ENCODE measurements around the gene ARHGDIB. TPM values are rescaled to one million over a fixed set of nuclear protein-coding genes. Genes with fewer than 3 reads are reported as not detected.

The ARHGDIB gene
- total and polyA plus RNA-seq, 2 experiments from 2014 or later, result 0.89 TPM; not detected in 1

DNA sequence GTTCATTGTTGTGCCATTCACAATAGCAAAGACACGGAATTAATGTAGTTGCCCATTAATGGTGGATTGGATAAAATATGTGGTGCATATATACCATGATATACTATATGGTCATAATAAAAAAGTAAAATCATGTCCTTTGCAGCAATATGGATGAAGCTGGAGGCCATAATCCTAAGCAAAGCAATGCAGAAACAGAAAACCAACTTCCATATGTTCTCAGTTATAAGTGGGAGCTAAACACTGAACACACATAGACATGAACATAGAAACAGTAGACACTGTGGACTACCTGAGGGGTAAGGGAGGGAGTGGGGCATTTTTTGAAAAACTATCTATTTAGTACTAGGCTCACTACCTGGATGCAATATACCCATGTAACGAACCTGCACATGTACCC lies 20.0 kb downstream of the ARHGDIB start (continued):
- TF ChIP-seq, protein P1, sequence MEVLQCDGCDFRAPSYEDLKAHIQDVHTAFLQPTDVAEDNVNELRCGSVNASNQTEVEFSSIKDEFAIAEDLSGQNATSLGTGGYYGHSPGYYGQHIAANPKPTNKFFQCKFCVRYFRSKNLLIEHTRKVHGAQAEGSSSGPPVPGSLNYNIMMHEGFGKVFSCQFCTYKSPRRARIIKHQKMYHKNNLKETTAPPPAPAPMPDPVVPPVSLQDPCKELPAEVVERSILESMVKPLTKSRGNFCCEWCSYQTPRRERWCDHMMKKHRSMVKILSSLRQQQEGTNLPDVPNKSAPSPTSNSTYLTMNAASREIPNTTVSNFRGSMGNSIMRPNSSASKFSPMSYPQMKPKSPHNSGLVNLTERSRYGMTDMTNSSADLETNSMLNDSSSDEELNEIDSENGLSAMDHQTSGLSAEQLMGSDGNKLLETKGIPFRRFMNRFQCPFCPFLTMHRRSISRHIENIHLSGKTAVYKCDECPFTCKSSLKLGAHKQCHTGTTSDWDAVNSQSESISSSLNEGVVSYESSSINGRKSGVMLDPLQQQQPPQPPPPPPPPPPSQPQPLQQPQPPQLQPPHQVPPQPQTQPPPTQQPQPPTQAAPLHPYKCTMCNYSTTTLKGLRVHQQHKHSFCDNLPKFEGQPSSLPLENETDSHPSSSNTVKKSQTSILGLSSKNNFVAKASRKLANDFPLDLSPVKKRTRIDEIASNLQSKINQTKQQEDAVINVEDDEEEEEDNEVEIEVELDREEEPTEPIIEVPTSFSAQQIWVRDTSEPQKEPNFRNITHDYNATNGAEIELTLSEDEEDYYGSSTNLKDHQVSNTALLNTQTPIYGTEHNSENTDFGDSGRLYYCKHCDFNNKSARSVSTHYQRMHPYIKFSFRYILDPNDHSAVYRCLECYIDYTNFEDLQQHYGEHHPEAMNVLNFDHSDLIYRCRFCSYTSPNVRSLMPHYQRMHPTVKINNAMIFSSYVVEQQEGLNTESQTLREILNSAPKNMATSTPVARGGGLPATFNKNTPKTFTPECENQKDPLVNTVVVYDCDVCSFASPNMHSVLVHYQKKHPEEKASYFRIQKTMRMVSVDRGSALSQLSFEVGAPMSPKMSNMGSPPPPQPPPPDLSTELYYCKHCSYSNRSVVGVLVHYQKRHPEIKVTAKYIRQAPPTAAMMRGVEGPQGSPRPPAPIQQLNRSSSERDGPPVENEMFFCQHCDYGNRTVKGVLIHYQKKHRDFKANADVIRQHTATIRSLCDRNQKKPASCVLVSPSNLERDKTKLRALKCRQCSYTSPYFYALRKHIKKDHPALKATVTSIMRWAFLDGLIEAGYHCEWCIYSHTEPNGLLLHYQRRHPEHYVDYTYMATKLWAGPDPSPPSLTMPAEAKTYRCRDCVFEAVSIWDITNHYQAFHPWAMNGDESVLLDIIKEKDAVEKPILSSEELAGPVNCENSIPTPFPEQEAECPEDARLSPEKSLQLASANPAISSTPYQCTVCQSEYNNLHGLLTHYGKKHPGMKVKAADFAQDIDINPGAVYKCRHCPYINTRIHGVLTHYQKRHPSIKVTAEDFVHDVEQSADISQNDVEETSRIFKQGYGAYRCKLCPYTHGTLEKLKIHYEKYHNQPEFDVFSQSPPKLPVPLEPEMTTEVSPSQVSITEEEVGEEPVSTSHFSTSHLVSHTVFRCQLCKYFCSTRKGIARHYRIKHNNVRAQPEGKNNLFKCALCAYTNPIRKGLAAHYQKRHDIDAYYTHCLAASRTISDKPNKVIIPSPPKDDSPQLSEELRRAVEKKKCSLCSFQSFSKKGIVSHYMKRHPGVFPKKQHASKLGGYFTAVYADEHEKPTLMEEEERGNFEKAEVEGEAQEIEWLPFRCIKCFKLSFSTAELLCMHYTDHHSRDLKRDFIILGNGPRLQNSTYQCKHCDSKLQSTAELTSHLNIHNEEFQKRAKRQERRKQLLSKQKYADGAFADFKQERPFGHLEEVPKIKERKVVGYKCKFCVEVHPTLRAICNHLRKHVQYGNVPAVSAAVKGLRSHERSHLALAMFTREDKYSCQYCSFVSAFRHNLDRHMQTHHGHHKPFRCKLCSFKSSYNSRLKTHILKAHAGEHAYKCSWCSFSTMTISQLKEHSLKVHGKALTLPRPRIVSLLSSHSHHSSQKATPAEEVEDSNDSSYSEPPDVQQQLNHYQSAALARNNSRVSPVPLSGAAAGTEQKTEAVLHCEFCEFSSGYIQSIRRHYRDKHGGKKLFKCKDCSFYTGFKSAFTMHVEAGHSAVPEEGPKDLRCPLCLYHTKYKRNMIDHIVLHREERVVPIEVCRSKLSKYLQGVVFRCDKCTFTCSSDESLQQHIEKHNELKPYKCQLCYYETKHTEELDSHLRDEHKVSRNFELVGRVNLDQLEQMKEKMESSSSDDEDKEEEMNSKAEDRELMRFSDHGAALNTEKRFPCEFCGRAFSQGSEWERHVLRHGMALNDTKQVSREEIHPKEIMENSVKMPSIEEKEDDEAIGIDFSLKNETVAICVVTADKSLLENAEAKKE (CRISPR knock-in tag; IDR thresholded peaks at IDR 0.05), result no peak
- TF ChIP-seq STAT1 (IDR thresholded peaks at IDR 0.05; ENCODE audit: unreplicated experiment) (no peak), NANOG (IDR thresholded peaks at IDR 0.05; ENCODE audit: borderline replicate concordance) (no peak), POLR2AphosphoS5 (IDR thresholded peaks at IDR 0.05; ENCODE audit: low read depth) (no peak), EZH2 (IDR thresholded peaks at IDR 0.05; ENCODE audit: low read depth, unreplicated experiment) (no peak), EZH2phosphoT487 (IDR thresholded peaks at IDR 0.05; ENCODE audit: unreplicated experiment) (no peak)

DNA sequence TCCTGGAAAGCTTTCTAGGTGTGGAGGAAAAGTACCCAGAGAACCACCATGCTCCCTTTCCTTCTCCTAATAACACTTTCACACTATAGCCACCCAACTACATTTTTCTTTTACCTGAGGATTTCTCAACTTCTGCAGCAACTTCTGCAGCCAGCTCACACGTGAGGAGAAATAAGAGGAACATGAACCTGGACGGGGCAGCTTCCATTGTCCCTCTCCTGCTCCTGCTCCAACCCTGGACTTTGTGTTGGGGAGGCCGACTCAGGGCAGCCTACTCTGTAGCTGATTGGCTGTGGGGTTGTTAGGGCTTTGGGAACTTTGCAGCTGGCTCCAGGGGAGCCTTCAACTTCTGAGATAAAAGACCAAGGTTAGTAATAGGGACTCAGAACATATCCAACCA lies 23.1 kb downstream of the ARHGDIB start, which contains the start of gene ERP27:
Gene ERP27 (minus strand): TSS at position 237 of the 400 bp plus-strand sequence. CDS start 29 bp downstream, at position 208.
- H3K27me3 Mint-ChIP-seq (ENCODE audit: insufficient read depth, low read depth, poor library complexity), result peaks cover 3% of the 10 kb centered on the region
- peaks cover 3% of the 10 kb centered on the region; the same call in 1 of the 2 replicates for H3K9me2 ChIP-seq (ENCODE audit: insufficient read depth)
- no peak within 1 kb of the TSS for H3K27ac ChIP-seq (ENCODE audit: low read depth)
- no peaks in the 10 kb centered on the region for H3K79me2 ChIP-seq (replicated peaks; ENCODE audit: insufficient read depth)
- no peak within 1 kb of the TSS for H3K4me2 ChIP-seq
- DNase-seq (ENCODE audit: low spot score), result no peak
- no peak within 1 kb of the TSS for H2AFZ ChIP-seq
- H3K4me3 ChIP-seq, result no peak within 1 kb of the TSS
- H3F3A ChIP-seq (replicated peaks; ENCODE audit: low read depth), result no peaks in the 10 kb centered on the region
- no peaks in the 10 kb centered on the region for H3K36me3 ChIP-seq (ENCODE audit: insufficient read depth)
- ATAC-seq, result no peak
- no peak within 1 kb of the TSS for H3K4me3 Mint-ChIP-seq
- H4K20me1 ChIP-seq (replicated peaks; ENCODE audit: insufficient read depth), result no peaks in the 10 kb centered on the region
- H3K4me1 ChIP-seq (ENCODE audit: insufficient read depth), result no peaks in the 10 kb centered on the region
- H3K4me1 Mint-ChIP-seq, result no peaks in the 10 kb centered on the region
- H3K9me3 Mint-ChIP-seq, result no peaks in the 10 kb centered on the region
- no peaks in the 10 kb centered on the region for H3K36me3 Mint-ChIP-seq (ENCODE audit: low read depth)
- no peak within 1 kb of the TSS for H3K27ac Mint-ChIP-seq
- H3K27me3 ChIP-seq (ENCODE audit: insufficient read depth), result no peaks in the 10 kb centered on the region
- no peak for TF ChIP-seq CREB1 (CRISPR knock-in tag; IDR thresholded peaks at IDR 0.05; ENCODE audit: low read depth)
- TF ChIP-seq, protein P1 (CRISPR knock-in tag; IDR thresholded peaks at IDR 0.05), result no peak
- TF ChIP-seq ZNF331 (CRISPR knock-in tag; IDR thresholded peaks at IDR 0.05; ENCODE audit: low read depth), result no peak
- TF ChIP-seq ZNF114 (CRISPR knock-in tag; IDR thresholded peaks at IDR 0.05), result no peak
- no peak for TF ChIP-seq JUNB (IDR thresholded peaks at IDR 0.05; ENCODE audit: unreplicated experiment)
- no peak for TF ChIP-seq EZH2phosphoT487 (IDR thresholded peaks at IDR 0.05; ENCODE audit: unreplicated experiment)
- TF ChIP-seq NANOG (IDR thresholded peaks at IDR 0.05; ENCODE audit: borderline replicate concordance), result no peak
- no peak for TF ChIP-seq STAT1 (IDR thresholded peaks at IDR 0.05; ENCODE audit: unreplicated experiment)
- TF ChIP-seq EZH2 (IDR thresholded peaks at IDR 0.05; ENCODE audit: low read depth, unreplicated experiment), result no peak
